HepG2 (cell line): ENCODE data around the gene CCDC69. TPM values are rescaled to one million over a fixed set of nuclear protein-coding genes. Genes with fewer than 3 reads are reported as not detected.
A peak's percentile ranks its signal among the peaks of the same experiment; 100 is the strongest.

Experiments
- BRF2 ChIP-seq: sonication (generic); formaldehyde crosslinking; IDR thresholded peaks from 2 replicates; pipeline ENCODE4 v1.8.1; 2022; ENCODE audit warnings: mild to moderate bottlenecking, missing genetic modification reagents
- GZF1 ChIP-seq: sonication (generic); formaldehyde crosslinking; IDR thresholded peaks from 2 replicates; pipeline ENCODE4 v1.5.1; 2020; ENCODE audit warnings: mild to moderate bottlenecking, missing genetic modification reagents
- HNRNPL ChIP-seq: fragments of 200-400 bp; formaldehyde crosslinking; IDR thresholded peaks from 2 replicates; pipeline ENCODE4 v1.6.1; 2017; ENCODE audit warnings: mild to moderate bottlenecking, low read depth, low read length
- MAF1 ChIP-seq: sonication (generic); formaldehyde crosslinking; IDR thresholded peaks from 2 replicates; pipeline ENCODE4 v1.5.0; 2020; ENCODE audit warnings: missing genetic modification reagents, borderline replicate concordance
- NKX3-1 ChIP-seq: sonication (generic); formaldehyde crosslinking; IDR thresholded peaks from 2 replicates; pipeline ENCODE4 v1.5.0; 2020; ENCODE audit warnings: missing genetic modification reagents
- POLR2A ChIP-seq, 2 experiments: IDR thresholded peaks; 2 replicates each; pipeline ENCODE4 v1.6.1; 2011; ENCODE audit warnings: low read depth in 2 of 2, low read length in 2 of 2, mild to moderate bottlenecking in 1 of 2, moderate library complexity in 1 of 2; ENCODE audit not compliant: insufficient read depth in 1 of 2
- TBX2 ChIP-seq: sonication (generic); formaldehyde crosslinking; IDR thresholded peaks from 2 replicates; pipeline ENCODE4 v1.5.0; 2020; ENCODE audit warnings: missing genetic modification reagents, mild to moderate bottlenecking, borderline replicate concordance
- THAP11 ChIP-seq: IDR thresholded peaks from 2 replicates; pipeline ENCODE4 v1.6.1; 2016; ENCODE audit warnings: missing biosample characterization, missing genetic modification reagents
- TOPORS ChIP-seq: sonication (generic); formaldehyde crosslinking; IDR thresholded peaks from 2 replicates; pipeline ENCODE4 v1.8.0; 2023; ENCODE audit warnings: mild to moderate bottlenecking, missing genetic modification reagents
- ZNF292 ChIP-seq: sonication (generic); formaldehyde crosslinking; IDR thresholded peaks from 2 replicates; pipeline ENCODE4 v1.8.1; 2022; ENCODE audit warnings: mild to moderate bottlenecking, low read depth, missing genetic modification reagents, borderline replicate concordance
- ZNF329 ChIP-seq: sonication (generic); formaldehyde crosslinking; IDR thresholded peaks from 2 replicates; pipeline ENCODE4 v1.9.0; 2021; ENCODE audit warnings: low read depth, mild to moderate bottlenecking, missing genetic modification reagents
- ZNF512B ChIP-seq: sonication (generic); formaldehyde crosslinking; IDR thresholded peaks from 2 replicates; pipeline ENCODE4 v1.5.1; 2020; ENCODE audit warnings: missing genetic modification reagents, mild to moderate bottlenecking, borderline replicate concordance
- ZNF670 ChIP-seq: sonication (generic); formaldehyde crosslinking; IDR thresholded peaks from 2 replicates; pipeline ENCODE4 v1.8.0; 2022; ENCODE audit warnings: mild to moderate bottlenecking, missing genetic modification reagents, borderline replicate concordance
- ZNF747 ChIP-seq: sonication (generic); formaldehyde crosslinking; IDR thresholded peaks from 2 replicates; pipeline ENCODE4 v1.8.1; 2023; ENCODE audit warnings: missing genetic modification reagents, mild to moderate bottlenecking, borderline replicate concordance
- polyA plus RNA-seq, 8 experiments: library from polyadenylated mRNA; depleted of rRNA in 3 of 8; stranded (reverse) in 7 of 8; unstranded in 1 of 8; fragments of >200 nt; fragmentation: Illumina TruSeq in 4 of 8; extraction: Trizol in 4 of 8; gene quantifications; 2 replicates each; pipeline versions ENCODE4 v1.2.1 to v1.2.3, GENCODE V29; 2011 to 2016; ENCODE audit warnings: low read depth in 4 of 8, missing spikeins in 1 of 8, mixed read lengths in 1 of 8; ENCODE audit not compliant: insufficient read depth in 1 of 8
- total RNA-seq, 5 experiments: library from RNA; depleted of rRNA; stranded (reverse); fragments of >200 nt; fragmentation: Illumina TruSeq; extraction: Trizol; gene quantifications; 2 replicates each; pipeline ENCODE4 v1.2.3, GENCODE V29; 2016; ENCODE audit warnings: low read depth in 1 of 5

CCDC69 gene
- total and polyA plus RNA-seq, 2 of the 13 experiments (the other 11 are each of a cell fraction or from before 2014, with no cell fraction given): 12.2 to 45.2 TPM

- TF ChIP-seq ZNF512B (CRISPR knock-in tag): peak; percentile 55; the same call in 1 of the 2 replicates
- TF ChIP-seq ZNF292: 0 out of 2 replicates have a peak, but pooled peaks have one; percentile 18
- TF ChIP-seq NKX3-1: no peak
- TF ChIP-seq POLR2A (IDR thresholded peaks at IDR 0.05; ENCODE audit: insufficient read depth in 1 of 2, low read depth in 2 of 2, low read length in 2 of 2): peak in 1 of 2 experiments; percentile 66; a peak in 1 of 4 replicates
- no peak for TF ChIP-seq HNRNPL
- 0 out of 2 replicates have a peak, but pooled peaks have one; percentile 58 for TF ChIP-seq GZF1 (CRISPR knock-in tag)
- TF ChIP-seq MAF1 (CRISPR knock-in tag): no peak
- no peak; the same call in 1 of the 2 replicates for TF ChIP-seq ZNF747 (CRISPR knock-in tag)
- TF ChIP-seq ZNF670 (CRISPR knock-in tag): 0 out of 2 replicates have a peak, but pooled peaks have one; percentile 11
- no peak for TF ChIP-seq BRF2 (CRISPR knock-in tag)
- no peak for TF ChIP-seq ZNF329
- 0 out of 2 replicates have a peak, but pooled peaks have one; percentile 2 for TF ChIP-seq THAP11 (CRISPR knock-in tag)
- no peak for TF ChIP-seq TOPORS (CRISPR knock-in tag)
- TF ChIP-seq TBX2 (CRISPR knock-in tag): peak; percentile 24; the same call in 1 of the 2 replicates
Measured at GRCh38 chr5:151156507-151157420, 67.1 kb downstream of the CCDC69 start (continued).
